Adipose tissue (tissue), 3 donors: ENCODE results near the gene PSD4. TPM values are rescaled to one million over a fixed set of nuclear protein-coding genes. Genes with fewer than 3 reads are reported as not detected.

Experiments used
- H3K27ac ChIP-seq: one replicate; pipeline ENCODE4 v1.5.1; 2013; ENCODE audit warnings: low read depth, low read length
- WGBS, 3 donors: extraction: QIAGEN DNeasy Blood & Tissue Kit; methylation state at CpG; one replicate each; pipeline ENCODE4 v1.1.7; 2013; 5-methylcytosine and 5-hydroxymethylcytosine counted together
- polyA plus RNA-seq, 3 donors: library from polyadenylated mRNA; stranded (reverse); fragments of 200-250 nt; gene quantifications; one replicate each; pipeline ENCODE4 v1.2.3, GENCODE V29; 2013
- donor health status: healthy with polysubstance abuse.
- donor health status: Bipolar disorder and iron deficiency.
- donor health status: healthy.

PSD4 gene
- polyA plus RNA-seq, 3 donors: 1.2 to 11.2 (median 5.9) TPM

DNA sequence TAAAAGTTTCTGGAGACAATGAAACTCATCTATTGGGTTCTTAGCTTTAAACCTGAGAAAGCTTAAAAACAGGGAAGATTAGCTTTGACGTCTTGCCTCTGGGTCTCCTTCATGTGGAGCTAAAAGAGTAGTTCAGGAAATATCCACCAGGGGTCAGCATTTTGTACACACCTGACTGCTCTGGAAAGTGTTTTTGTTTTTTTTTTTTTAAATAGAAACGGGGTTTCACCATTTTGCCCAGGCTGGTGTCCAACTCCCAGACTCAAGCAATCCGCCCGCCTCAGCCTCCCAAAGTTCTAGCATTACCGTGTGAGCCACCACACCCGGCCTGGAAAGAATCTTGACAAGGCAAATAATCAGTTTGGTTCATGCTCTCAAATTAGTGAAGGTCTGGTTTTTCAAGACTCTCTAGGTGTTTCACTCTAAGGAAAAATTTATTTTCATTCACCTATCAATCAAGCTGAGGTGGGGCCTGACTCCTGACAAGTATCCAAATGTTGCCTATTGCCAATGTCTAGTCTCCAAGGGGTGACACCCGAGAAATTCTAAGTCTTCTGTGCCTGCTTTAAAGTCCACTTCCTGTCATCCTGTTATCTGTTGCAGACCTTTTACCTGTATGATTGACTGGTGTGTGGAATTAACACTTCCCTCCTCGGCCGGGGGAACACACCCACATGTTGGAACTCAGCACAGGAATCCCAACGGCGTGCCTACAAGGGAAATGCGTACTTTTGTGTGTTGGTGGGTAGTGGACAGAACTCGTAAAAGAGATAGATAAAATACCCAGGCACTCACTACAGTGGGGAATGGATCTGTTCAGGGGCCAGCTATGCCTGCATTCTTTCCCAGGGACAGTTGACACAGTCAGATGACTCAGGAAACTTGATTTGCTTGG lies 35.1 kb upstream of the PSD4 start:
- WGBS, 3 donors: 32 to 39% (median 33%) methylated on average over 13 of the region's 13 CpGs
- no peak overlapping the region for H3K27ac ChIP-seq

DNA sequence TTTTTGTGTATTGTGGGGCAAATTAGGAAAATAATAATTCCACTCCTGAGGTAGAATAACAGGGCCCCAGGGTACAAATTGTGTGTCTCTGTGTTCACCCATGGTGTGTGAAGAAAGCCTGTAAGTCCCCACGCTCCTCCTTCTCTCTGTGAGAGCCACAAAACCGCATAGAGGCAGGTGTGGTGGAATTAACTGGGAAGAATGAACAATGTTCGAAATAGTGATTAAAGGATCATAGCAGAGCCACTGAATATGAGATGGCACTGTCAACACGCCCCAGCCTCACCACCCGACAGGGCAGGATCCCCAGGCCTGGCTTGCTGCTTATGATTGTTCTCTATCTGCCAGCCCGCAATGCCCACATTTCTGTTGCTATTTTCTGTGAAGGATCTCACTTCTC lies 32.3 kb upstream of the PSD4 start:
- H3K27ac ChIP-seq: no peak overlapping the region
- 83 to 95% (median 88%) methylated on average over 6 of the region's 6 CpGs for WGBS, 3 donors

DNA sequence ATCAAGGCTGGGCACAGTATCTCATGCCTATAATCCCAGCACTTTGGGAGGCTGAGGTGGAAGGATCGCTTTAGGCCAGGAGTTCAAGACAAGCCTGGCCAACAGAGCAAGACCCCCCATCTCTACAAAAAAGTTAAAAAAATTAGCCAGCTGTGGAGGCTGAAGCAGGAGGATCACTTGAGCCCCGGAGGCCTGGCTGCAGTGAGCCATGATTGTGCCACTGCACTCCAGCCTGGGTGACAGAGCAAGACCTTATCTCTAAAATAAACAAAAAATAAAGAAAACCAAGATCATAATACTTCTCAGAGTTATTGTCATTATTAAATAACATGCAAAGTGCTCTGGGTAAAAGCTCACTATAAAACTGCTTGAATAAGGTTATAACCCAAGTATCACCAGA lies 31.5 kb upstream of the PSD4 start:
- no peak overlapping the region for H3K27ac ChIP-seq
- 92 to 98% (median 97%) methylated on average over 2 of the region's 2 CpGs for WGBS, 3 donors

DNA sequence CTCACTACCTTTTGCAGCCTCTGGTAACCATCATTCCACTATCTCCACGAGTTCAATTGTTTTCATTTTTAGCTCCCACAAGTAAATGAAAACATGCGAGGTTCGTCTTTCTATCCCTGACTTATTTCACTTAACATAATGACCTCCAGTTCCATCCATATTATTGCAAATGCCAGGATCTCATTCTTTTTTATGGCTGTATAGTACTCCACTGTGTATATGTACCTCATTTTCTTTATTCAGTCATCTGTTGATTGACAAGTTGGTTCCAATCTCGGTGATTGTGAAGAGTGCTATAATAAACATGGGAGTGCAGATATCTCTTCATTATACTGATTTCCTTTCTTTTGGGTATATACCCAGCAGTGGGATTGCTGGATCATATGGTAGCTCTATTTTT lies 29.5 kb upstream of the PSD4 start:
- H3K27ac ChIP-seq: no peak overlapping the region
- WGBS, 3 donors: 79 to 88% (median 83%) methylated on average over 4 of the region's 4 CpGs

DNA sequence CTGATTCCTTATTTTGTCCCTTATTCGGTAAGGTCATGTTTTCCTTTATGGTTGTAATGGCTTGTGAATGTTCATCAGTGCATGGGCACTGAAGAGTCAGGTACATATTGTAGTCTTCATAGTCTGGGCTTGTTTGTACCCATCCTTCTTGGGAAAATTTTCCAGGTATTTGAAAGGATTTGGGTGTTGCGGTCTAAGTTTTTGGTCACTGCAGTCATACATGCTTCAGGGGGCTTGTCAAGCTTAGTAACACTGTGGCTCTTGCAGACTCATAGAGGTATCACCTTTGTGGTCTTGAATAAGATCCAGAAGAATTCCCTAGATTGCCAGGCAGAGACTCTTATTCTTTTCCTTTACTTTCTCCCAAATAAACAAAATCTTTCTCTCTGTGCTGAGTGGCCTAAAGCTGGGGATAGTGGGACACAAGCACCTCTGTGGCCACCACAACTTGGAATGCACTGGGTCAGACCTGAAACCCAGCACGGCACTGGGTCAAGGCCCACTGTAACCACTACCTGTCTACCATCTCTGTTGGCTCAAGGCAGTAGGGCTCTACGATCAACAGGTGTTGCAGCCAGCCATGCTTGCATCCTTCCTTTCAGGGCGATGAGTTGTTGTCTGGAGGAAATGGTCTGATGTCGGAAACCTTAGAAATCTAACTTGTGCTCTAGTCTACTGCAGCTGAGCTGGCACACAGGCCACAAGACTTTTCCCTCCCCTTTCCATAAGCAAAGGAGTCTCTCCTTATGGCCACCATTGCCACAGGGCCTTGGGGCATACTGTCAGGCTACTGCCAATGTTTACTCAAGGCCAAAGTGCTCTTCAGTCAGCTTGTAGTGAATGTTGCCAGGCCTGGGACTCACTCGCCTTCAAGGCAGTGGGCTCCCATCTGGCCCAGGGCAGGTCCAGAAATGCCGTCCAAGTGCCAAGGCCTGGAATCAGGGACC lies 24.9 kb upstream of the PSD4 start:
- WGBS, 3 donors: 77 to 78% (median 77%) methylated on average over 8 of the region's 8 CpGs
- no peak overlapping the region for H3K27ac ChIP-seq

GRCh38 chr2:113149553-113150257 lies 24.1 kb upstream of the PSD4 start:
- 61 to 92% (median 89%) methylated on average over 1 of the region's 1 CpG for WGBS, 3 donors
- H3K27ac ChIP-seq: no peak overlapping the region

DNA sequence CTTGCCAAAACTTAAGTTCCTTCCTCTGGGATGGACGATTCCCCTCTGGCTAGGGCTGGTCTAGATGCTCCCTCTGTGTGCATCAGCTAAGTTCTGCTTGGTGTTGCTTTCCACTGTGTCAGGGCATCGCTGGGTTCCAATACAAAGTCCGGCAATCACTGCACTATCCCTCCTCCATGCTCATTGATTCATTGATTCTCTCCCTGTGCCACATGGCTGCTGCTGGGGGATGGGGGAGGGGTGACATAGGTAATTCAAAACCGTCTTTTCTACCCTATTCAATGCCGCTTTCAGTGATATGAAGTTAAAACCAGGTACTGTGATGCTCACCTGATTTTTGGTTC lies 23.5 kb upstream of the PSD4 start:
- 78 to 87% (median 82%) methylated on average over 5 of the region's 5 CpGs for WGBS, 3 donors
- no peak overlapping the region for H3K27ac ChIP-seq

GRCh38 chr2:113155331-113155730 lies 18.4 kb upstream of the PSD4 start:
- H3K27ac ChIP-seq: no peak overlapping the region
- WGBS, 3 donors: 79 to 96% (median 93%) methylated on average over 5 of the region's 5 CpGs

DNA sequence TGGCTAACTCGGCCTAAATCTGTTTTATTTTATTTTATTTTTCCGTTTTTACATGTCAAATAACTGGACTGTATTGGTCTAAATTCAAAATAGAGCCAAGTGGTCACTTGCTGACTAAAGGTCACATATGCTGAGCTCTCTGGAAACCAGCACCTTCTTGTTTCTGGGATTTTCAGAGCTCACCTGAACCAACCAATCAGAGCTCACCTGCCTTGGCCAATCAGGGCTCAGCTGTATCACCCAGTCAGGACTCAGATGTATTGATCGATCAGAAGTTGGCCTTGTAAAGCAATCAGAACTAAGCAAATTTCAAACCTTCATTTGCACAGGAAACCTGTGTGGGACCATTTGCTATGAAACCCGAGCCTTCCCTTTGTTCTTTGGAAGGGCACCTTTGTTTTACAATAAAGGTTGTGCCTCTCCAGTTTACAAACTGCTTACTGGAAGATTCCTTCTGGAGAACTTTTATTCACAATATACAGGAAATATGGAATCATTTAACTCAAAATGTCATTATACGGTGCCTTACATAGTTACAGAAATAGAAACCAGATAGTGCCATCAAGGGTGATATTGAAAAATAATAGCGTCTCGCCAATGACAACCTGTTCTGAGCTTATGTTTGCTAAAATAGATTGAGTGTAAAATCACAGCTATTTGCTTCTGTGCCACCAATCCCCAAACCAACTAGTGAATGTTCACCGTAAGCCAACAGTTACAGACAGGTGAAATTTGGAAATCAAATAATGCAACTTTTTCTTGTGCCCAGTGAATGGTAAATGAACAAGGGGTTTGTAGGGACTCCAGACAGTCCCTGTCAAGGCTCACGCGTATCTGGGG lies 17.3 kb upstream of the PSD4 start:
- WGBS, 3 donors: 23 to 55% (median 50%) methylated on average over 10 of the region's 10 CpGs
- no peak overlapping the region for H3K27ac ChIP-seq

- no peak overlapping the region for H3K27ac ChIP-seq
- WGBS, 3 donors: 0 to 2% (median 1%) methylated on average over 55 to 91 of the region's 92 CpGs
Measured at GRCh38 chr2:113157118-113157896, 16.5 kb upstream of the PSD4 start.

GRCh38 chr2:113157897-113158753 lies 15.6 kb upstream of the PSD4 start:
- WGBS, 3 donors: 32 to 60% (median 51%) methylated on average over 10 of the region's 10 CpGs
- H3K27ac ChIP-seq: no peak overlapping the region

DNA sequence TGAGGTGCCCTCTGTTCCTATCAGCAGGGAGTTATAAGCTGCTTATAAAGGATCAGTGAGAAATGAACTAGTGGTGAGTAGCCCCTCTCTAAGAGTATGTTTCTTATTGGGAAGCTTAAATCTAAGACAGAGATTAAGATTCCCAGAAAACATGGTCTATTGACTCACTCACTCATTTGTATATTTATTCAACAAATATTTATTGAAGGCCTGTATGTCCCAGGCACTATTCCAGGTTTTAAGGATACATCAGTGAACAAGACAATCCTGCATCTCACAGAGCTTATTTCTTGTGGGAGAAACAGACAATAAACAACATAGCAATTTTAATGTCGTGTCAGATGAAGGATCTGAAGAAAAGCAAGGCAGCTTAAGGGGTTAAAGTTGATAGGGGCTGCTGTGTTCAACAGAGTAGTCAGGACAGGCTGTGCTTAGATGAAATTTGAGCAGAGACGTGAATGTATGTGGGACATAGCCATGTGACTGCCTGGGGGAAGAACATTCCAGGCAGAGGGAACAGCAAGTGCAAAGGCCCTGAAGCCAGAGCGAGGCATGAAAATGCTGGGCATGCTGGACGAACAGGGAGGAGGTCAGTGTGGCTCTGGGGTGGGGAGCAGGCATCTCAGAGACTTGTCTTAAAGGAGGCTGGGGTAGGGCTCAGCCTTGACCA lies 14.8 kb upstream of the PSD4 start:
- no peak overlapping the region for H3K27ac ChIP-seq
- WGBS, 3 donors: 77 to 82% (median 78%) methylated on average over 4 of the region's 4 CpGs

- WGBS, 3 donors: 97 to 100% (median 100%) methylated on average over 1 of the region's 1 CpG
- no peak overlapping the region for H3K27ac ChIP-seq
Measured at GRCh38 chr2:113160248-113160647, 13.5 kb upstream of the PSD4 start.

- H3K27ac ChIP-seq: no peak overlapping the region
- 84 to 97% (median 89%) methylated on average over 5 of the region's 5 CpGs for WGBS, 3 donors
Measured at GRCh38 chr2:113160962-113161361, 12.8 kb upstream of the PSD4 start.

GRCh38 chr2:113162173-113162572 lies 11.6 kb upstream of the PSD4 start:
- WGBS, 3 donors: 91 to 93% (median 91%) methylated on average over 10 of the region's 10 CpGs
- H3K27ac ChIP-seq: no peak overlapping the region

DNA sequence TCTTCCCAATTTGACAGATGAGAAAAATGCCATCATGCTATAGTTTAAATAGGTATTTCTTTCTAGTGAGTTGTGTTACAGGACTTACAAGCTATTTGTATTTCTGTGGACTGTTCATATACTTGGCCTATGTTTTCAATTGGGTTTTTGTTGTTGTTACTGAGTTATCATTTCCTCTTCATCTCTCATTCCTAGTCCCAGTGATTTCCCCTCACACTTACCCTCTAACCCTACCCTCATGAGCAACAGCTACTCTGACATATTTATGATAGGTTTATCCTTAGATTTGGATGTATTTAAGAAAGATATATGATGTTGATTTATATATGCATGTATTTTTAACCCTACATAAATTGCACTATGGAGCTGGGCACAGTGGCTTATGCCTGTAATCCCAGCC lies 10.9 kb upstream of the PSD4 start:
- H3K27ac ChIP-seq: no peak overlapping the region
